Spleen (tissue), 7 donors: ENCODE measurements around the gene ANKRD33.

Experiments used
- CTCF ChIP-seq, 11 experiments: fragments of 200-600 bp in 7 of 11; fragments of 450-650 bp in 4 of 11; sonication (generic) in 4 of 11; IDR thresholded peaks in 8 of 11; conservative IDR thresholded peaks in 3 of 11; 1 replicate in 7 of 11; 2 replicates in 4 of 11; pipeline versions ENCODE4 v1.4.0 to v1.8.0; 2016 to 2021; ENCODE audit warnings: antibody characterized with exemption in 11 of 11, inconsistent platforms in 4 of 11, mild to moderate bottlenecking in 1 of 11
- POLR2A ChIP-seq, 3 donors: fragments of 450-650 bp; IDR thresholded peaks; one replicate each; pipeline ENCODE4 v1.5.1; 2017; ENCODE audit warnings: antibody characterized with exemption in 3 of 3, mild to moderate bottlenecking in 1 of 3
- POLR2AphosphoS5 ChIP-seq, 3 donors: sonication (generic); formaldehyde crosslinking; IDR thresholded peaks; one replicate each; pipeline ENCODE4 v1.5.1; 2017; ENCODE audit warnings: antibody characterized with exemption in 3 of 3
- donor health status: DM: no; HTN: no; CAD: no; lungs with moderate emphysema.
- donor health status: DM: no; HTN: no; CAD: no.
- donor health status: DM: no; HTN: no; CAD: no.

GRCh38 chr12:51883295-51883694 lies 4.6 kb upstream of the ANKRD33 start:
- no peak for TF ChIP-seq POLR2A (IDR thresholded peaks at IDR 0.05)
- no peak for TF ChIP-seq CTCF (IDR thresholded peaks at IDR 0.05 in 8 of 11, conservative IDR thresholded peaks at IDR 0.05 in 3 of 11)
- TF ChIP-seq POLR2AphosphoS5 (IDR thresholded peaks at IDR 0.05), result no peak
